Pancreas (tissue), 10 donors: ENCODE data around the gene RPP38. TPM values are rescaled to one million over a fixed set of nuclear protein-coding genes. Genes with fewer than 3 reads are reported as not detected.

ENCODE experiments used
- ATAC-seq, 4 donors: fragments of 200-7000 bp; cut with Tn5 transposase; one replicate each; pipeline versions ENCODE4 v1.8.0 to v1.9.1; 2020; ENCODE audit warnings: mild to moderate bottlenecking in 4 of 4, moderate library complexity in 4 of 4
- DNase-seq, 6 donors: peaks; one replicate each; pipeline ENCODE4 v3.0.0-alpha.2; 2020
- FAIRE-seq: peaks from 2 replicates; lab custom pipeline; 2012; peaks lifted over from hg19 to GRCh38; lab: Jason Lieb, UNC
- H3K27ac ChIP-seq, 4 donors: fragments of 200-600 bp; sonication (generic); 1 replicate in 3 of 4; 2 replicates in 1 of 4; pipeline versions ENCODE4 v1.5.0 to v1.8.0; 2020
- H3K27me3 ChIP-seq, 4 donors: fragments of 200-600 bp; one replicate each; pipeline ENCODE4 v1.8.0; 2021
- H3K36me3 ChIP-seq, 3 donors: fragments of 200-600 bp; sonication (generic) in 1 of 3; one replicate each; pipeline versions ENCODE4 v1.5.0 to v1.8.0; 2020 to 2021
- H3K4me1 ChIP-seq, 3 donors: fragments of 200-600 bp; one replicate each; pipeline ENCODE4 v1.8.0; 2021
- H3K4me3 ChIP-seq, 4 donors: fragments of 200-600 bp; sonication (generic) in 2 of 4; one replicate each; pipeline versions ENCODE4 v1.5.0 to v1.8.0; 2020 to 2021
- H3K9me3 ChIP-seq, 4 donors: fragments of 200-600 bp; one replicate each; pipeline ENCODE4 v1.8.0; 2021
- CTCF ChIP-seq, 4 donors: fragments of 200-600 bp; sonication (generic) in 3 of 4; IDR thresholded peaks; one replicate each; pipeline versions ENCODE4 v1.5.0 to v1.8.0; 2021; ENCODE audit warnings: antibody characterized with exemption in 4 of 4
- WGBS, 2 donors: extraction: QIAGEN DNeasy Blood & Tissue Kit; methylation state at CpG; one replicate each; pipeline ENCODE4 v1.1.7; 2013; 5-methylcytosine and 5-hydroxymethylcytosine counted together
- intact Hi-C, 3 donors: fragments of 100-400 bp; cut with DNase I; formaldehyde crosslinking; loops; one replicate each; pipeline versions ENCODE4 v1.11.1 to v1.14.2; 2022
- polyA plus RNA-seq, 2 donors: library from polyadenylated mRNA; stranded (reverse); fragments of 200-250 nt; gene quantifications; one replicate each; pipeline ENCODE4 v1.2.3, GENCODE V29; 2013
- total RNA-seq, 6 donors: library from RNA; stranded (reverse); fragmentation: NEBNext Ultra II Directional in 4 of 6; extraction: Animal tissue kit (Norgen Biotek cat#: 25700) in 4 of 6; gene quantifications; one replicate each; pipeline versions ENCODE4 v1.2.1 to v1.2.4, GENCODE V29; 2021 to 2023
- donor health status: healthy with polysubstance abuse.
- donor health status: DM: no; HTN: no; CAD: no; lungs with moderate emphysema.
- donor health status: DM: no; HTN: no; CAD: no.
- donor health status: control.
- donor health status: control.
- donor health status: Bipolar disorder and iron deficiency.
- donor health status: DM: yes; HTN: yes; CAD: no.
- donor health status: DM: no; HTN: no; CAD: no.
- donor health status: DM: no; HTN: no; CAD: no.
- donor health status: DM: yes; HTN: yes; CAD: no.

RPP38 gene
- total and polyA plus RNA-seq, 8 donors, result 4.0 to 14.9 (median 6.9) TPM

- ATAC-seq, result no peak
- 87 to 95% methylated on average over 5 of the region's 5 CpGs for WGBS, 2 donors
- Histone ChIP-seq H3K4me3 (no peak overlapping the region), H3K4me1 (no peaks in the 10 kb centered on the region), H3K27ac (no peak overlapping the region), H3K9me3 (no peaks in the 10 kb centered on the region), H3K27me3 (no peaks in the 10 kb centered on the region), H3K36me3 (no peaks in the 10 kb centered on the region)
- no peak for TF ChIP-seq CTCF (IDR thresholded peaks at IDR 0.05)
- intact Hi-C loops, result no loop called here
- FAIRE-seq, result no peak
- DNase-seq, result no peak
Measured at GRCh38 chr10:15072358-15072757, 24.8 kb upstream of the RPP38 start.

- DNase-seq (no peak), FAIRE-seq (no peak), ATAC-seq (no peak)
- Histone ChIP-seq H3K4me3 (no peak overlapping the region), H3K27me3 (no peaks in the 10 kb centered on the region), H3K27ac (no peak overlapping the region), H3K36me3 (no peaks in the 10 kb centered on the region), H3K9me3 (no peaks in the 10 kb centered on the region), H3K4me1 (no peaks in the 10 kb centered on the region)
- WGBS, 2 donors, result 90 to 97% methylated on average over 3 of the region's 3 CpGs
- TF ChIP-seq CTCF (IDR thresholded peaks at IDR 0.05), result no peak
- intact Hi-C loops, result no loop called here
Measured at GRCh38 chr10:15075421-15075820, 21.7 kb upstream of the RPP38 start.

- 58 to 60% methylated on average over 18 of the region's 18 CpGs for WGBS, 2 donors
- intact Hi-C loops, result no loop called here
- DNase-seq, result no peak
Measured at GRCh38 chr10:15083674-15084501, 13.3 kb upstream of the RPP38 start.

GRCh38 chr10:15084502-15084922 lies 12.6 kb upstream of the RPP38 start:
- no peak for FAIRE-seq
- Histone ChIP-seq H3K36me3 (no peaks in the 10 kb centered on the region), H3K9me3 (no peaks in the 10 kb centered on the region), H3K27me3 (no peaks in the 10 kb centered on the region), H3K27ac (peak overlapping the region in 3 of 4 donors; percentile 11 to 61 (median 57)), H3K4me3 (peak overlapping the region in 3 of 4 donors; percentile 11 to 45 (median 20)), H3K4me1 (peaks cover 0 to 3% (median 0%) of the 10 kb centered on the region in 3 donors)
- 22 to 32% methylated on average over 7 of the region's 7 CpGs for WGBS, 2 donors
- peak in 3 of 6 donors; percentile 35 to 55 (median 47) for DNase-seq
- TF ChIP-seq CTCF (IDR thresholded peaks at IDR 0.05), result no peak
- ATAC-seq, result peak; percentile 53 to 72 (median 67)
- intact Hi-C loops, result no loop called here

More at GRCh38 chr10:15083674-15084501, 13.3 kb upstream of the RPP38 start:
- Histone ChIP-seq H3K9me3 (no peaks in the 10 kb centered on the region), H3K27ac (peak overlapping the region in 3 of 4 donors; percentile 11 to 61 (median 57)), H3K4me1 (peaks cover 0 to 3% (median 0%) of the 10 kb centered on the region in 3 donors), H3K36me3 (no peaks in the 10 kb centered on the region), H3K27me3 (no peaks in the 10 kb centered on the region), H3K4me3 (peak overlapping the region in 3 of 4 donors; percentile 11 to 45 (median 20))
- no peak for FAIRE-seq
- ATAC-seq, result no peak
- TF ChIP-seq CTCF (IDR thresholded peaks at IDR 0.05), result no peak
